ENCODE results near the gene LANCL3.

DNA sequence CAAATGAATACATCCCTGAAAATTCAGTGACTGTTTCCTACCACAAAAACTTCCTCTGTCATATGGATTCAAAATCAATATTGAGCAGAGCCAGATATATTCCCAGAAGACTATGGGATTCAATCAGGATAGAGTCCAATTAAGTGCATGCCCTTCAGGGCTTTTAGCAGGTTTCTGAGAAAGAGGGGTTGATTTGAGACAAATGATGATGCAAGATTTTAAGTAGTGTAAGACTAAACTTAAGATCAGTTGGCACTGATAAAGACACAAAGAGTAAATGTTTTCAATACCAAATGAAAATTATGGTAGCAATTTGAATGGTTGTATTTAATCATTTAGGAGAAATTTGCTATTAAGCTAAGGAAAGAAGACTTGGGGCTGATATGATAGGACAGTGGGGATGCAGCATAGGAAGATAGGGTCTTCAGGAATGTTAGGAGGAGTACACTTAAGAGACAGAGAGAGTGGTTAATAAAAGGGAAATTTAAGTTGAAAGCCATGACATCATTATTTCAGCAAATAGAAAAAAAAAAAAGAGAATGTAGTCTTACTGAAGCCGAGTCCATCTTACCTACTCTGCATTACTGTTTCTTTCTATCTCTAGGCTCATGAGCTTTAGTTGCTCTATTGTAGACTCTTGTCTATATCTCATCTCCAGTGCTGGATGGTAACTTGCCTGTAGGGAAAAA lies 82.1 kb downstream of the LANCL3 start:
- TF ChIP-seq CTCF (conservative IDR thresholded peaks at IDR 0.05 in 1 of 2, IDR thresholded peaks at IDR 0.05 in 1 of 2; ENCODE audit: extremely low read depth in 1 of 2, insufficient read depth in 1 of 2, low read depth in 1 of 2, low read length in 2 of 2) = no peak
- no peak for TF ChIP-seq EZH2 (IDR thresholded peaks at IDR 0.05; ENCODE audit: borderline replicate concordance, low read length)

Data from mammary epithelial cell (primary cell).